ENCODE measurements around the gene TTLL9.

TTLL9 gene

DNA sequence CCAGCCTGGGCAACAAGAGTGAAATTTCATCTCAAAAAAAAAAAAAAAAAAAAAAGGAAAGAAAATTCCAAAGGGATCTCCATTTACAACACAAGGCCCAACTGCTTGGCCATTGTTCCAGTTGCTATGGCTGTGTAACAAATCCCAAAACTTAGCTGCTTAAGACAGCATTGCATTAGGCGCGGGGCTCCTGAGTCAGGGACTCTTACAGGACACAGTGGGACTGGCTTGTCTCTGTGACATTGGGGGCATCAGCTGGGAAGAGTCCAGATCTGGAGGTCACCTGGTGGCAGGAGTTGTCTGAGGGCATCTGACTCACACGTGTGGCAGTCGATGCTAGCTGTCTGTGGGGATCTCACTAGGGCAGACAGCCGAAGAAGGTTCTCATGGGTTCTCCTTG lies 35.6 kb downstream of the TTLL9 start:
- TF ChIP-seq ZBTB7A (IDR thresholded peaks at IDR 0.05; ENCODE audit: low read depth) (no peak), YY1 (IDR thresholded peaks at IDR 0.05; ENCODE audit: low read depth) (no peak), TEAD4 (IDR thresholded peaks at IDR 0.05) (no peak), NFIC (IDR thresholded peaks at IDR 0.05) (no peak), FOXM1 (IDR thresholded peaks at IDR 0.05; ENCODE audit: borderline replicate concordance, low read depth) (no peak), EP300 (IDR thresholded peaks at IDR 0.05; ENCODE audit: borderline replicate concordance) (no peak)
- TF ChIP-seq, protein P1, sequence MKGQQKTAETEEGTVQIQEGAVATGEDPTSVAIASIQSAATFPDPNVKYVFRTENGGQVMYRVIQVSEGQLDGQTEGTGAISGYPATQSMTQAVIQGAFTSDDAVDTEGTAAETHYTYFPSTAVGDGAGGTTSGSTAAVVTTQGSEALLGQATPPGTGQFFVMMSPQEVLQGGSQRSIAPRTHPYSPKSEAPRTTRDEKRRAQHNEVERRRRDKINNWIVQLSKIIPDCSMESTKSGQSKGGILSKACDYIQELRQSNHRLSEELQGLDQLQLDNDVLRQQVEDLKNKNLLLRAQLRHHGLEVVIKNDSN (IDR thresholded peaks at IDR 0.05), result no peak

DNA sequence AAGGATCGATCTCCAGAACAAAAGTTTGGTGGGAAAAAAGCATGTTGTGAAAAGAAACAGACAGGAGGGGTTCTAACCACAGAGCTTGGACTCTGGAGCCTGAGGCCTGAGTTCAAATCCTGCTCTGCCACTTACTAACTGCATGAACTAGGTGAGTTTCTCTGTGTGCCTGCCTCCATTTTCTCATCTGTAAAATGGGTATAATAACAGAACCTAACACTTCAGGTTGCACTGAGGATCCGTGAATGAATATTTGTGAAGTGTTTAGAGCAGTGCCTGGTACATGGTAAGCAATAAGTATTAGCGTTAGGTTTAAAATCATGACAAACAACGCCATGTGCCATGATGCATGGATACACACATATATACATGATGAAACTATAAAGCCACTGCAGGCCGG lies 36.6 kb downstream of the TTLL9 start:
- TF ChIP-seq EGR1 (IDR thresholded peaks at IDR 0.05), result no peak
- TF ChIP-seq, protein P2, sequence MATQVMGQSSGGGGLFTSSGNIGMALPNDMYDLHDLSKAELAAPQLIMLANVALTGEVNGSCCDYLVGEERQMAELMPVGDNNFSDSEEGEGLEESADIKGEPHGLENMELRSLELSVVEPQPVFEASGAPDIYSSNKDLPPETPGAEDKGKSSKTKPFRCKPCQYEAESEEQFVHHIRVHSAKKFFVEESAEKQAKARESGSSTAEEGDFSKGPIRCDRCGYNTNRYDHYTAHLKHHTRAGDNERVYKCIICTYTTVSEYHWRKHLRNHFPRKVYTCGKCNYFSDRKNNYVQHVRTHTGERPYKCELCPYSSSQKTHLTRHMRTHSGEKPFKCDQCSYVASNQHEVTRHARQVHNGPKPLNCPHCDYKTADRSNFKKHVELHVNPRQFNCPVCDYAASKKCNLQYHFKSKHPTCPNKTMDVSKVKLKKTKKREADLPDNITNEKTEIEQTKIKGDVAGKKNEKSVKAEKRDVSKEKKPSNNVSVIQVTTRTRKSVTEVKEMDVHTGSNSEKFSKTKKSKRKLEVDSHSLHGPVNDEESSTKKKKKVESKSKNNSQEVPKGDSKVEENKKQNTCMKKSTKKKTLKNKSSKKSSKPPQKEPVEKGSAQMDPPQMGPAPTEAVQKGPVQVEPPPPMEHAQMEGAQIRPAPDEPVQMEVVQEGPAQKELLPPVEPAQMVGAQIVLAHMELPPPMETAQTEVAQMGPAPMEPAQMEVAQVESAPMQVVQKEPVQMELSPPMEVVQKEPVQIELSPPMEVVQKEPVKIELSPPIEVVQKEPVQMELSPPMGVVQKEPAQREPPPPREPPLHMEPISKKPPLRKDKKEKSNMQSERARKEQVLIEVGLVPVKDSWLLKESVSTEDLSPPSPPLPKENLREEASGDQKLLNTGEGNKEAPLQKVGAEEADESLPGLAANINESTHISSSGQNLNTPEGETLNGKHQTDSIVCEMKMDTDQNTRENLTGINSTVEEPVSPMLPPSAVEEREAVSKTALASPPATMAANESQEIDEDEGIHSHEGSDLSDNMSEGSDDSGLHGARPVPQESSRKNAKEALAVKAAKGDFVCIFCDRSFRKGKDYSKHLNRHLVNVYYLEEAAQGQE (IDR thresholded peaks at IDR 0.05; ENCODE audit: low read depth), result no peak
- TF ChIP-seq, protein P3, sequence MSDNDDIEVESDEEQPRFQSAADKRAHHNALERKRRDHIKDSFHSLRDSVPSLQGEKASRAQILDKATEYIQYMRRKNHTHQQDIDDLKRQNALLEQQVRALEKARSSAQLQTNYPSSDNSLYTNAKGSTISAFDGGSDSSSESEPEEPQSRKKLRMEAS (IDR thresholded peaks at IDR 0.05), result no peak
- no peak for TF ChIP-seq RAD21 (IDR thresholded peaks at IDR 0.05; ENCODE audit: low read depth)
- no peak for TF ChIP-seq TCF12 (IDR thresholded peaks at IDR 0.05; ENCODE audit: low read depth)
- no peak for TF ChIP-seq NFIC (IDR thresholded peaks at IDR 0.05)
- no peak for TF ChIP-seq ZBTB7A (IDR thresholded peaks at IDR 0.05; ENCODE audit: low read depth)
- TF ChIP-seq, protein P1 (IDR thresholded peaks at IDR 0.05), result no peak
- TF ChIP-seq CREB1 (IDR thresholded peaks at IDR 0.05; ENCODE audit: low read depth), result no peak
- TF ChIP-seq EP300 (IDR thresholded peaks at IDR 0.05; ENCODE audit: borderline replicate concordance), result no peak
- no peak for TF ChIP-seq TEAD4 (IDR thresholded peaks at IDR 0.05)
- no peak for TF ChIP-seq FOXM1 (IDR thresholded peaks at IDR 0.05; ENCODE audit: borderline replicate concordance, low read depth)
- no peak for TF ChIP-seq CEBPB (IDR thresholded peaks at IDR 0.05)
- no peak for TF ChIP-seq TAF1 (IDR thresholded peaks at IDR 0.05; ENCODE audit: low read depth)
- no peak for TF ChIP-seq YY1 (IDR thresholded peaks at IDR 0.05; ENCODE audit: low read depth)

DNA sequence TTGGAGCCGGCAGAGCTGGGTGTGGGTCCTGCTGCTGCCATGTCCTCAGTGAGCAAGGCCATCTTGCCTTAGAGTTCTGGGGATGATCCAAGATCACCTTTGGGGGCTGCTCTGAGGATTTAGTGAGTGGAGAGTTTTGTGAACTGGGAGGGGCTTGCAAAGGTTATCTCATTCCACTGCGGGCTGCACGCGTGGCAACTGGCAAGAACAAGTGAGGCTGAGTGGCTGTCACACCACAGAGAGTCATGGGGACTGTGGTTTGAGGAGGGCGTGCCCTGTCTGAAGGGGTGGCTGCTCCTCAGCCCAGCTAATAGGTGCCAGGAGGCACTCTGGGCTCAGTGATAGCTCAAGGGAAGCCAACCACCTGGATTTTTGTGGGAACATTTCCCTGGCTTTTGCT lies 37.6 kb downstream of the TTLL9 start:
- TF ChIP-seq, protein P3 (IDR thresholded peaks at IDR 0.05), result no peak
- no peak for TF ChIP-seq CREB1 (IDR thresholded peaks at IDR 0.05; ENCODE audit: low read depth)
- no peak for TF ChIP-seq EGR1 (IDR thresholded peaks at IDR 0.05)
- no peak for TF ChIP-seq FOXM1 (IDR thresholded peaks at IDR 0.05; ENCODE audit: borderline replicate concordance, low read depth)
- no peak for TF ChIP-seq CEBPB (IDR thresholded peaks at IDR 0.05)
- TF ChIP-seq TCF12 (IDR thresholded peaks at IDR 0.05; ENCODE audit: low read depth), result no peak
- TF ChIP-seq ZBTB7A (IDR thresholded peaks at IDR 0.05; ENCODE audit: low read depth), result no peak
- no peak for TF ChIP-seq EP300 (IDR thresholded peaks at IDR 0.05; ENCODE audit: borderline replicate concordance)
- no peak for TF ChIP-seq YY1 (IDR thresholded peaks at IDR 0.05; ENCODE audit: low read depth)
- TF ChIP-seq TAF1 (IDR thresholded peaks at IDR 0.05; ENCODE audit: low read depth), result no peak
- TF ChIP-seq, protein P2 (IDR thresholded peaks at IDR 0.05; ENCODE audit: low read depth), result no peak
- TF ChIP-seq TEAD4 (IDR thresholded peaks at IDR 0.05), result no peak
- TF ChIP-seq NFIC (IDR thresholded peaks at IDR 0.05), result no peak
- TF ChIP-seq, protein P1 (IDR thresholded peaks at IDR 0.05), result no peak
- TF ChIP-seq RAD21 (IDR thresholded peaks at IDR 0.05; ENCODE audit: low read depth), result no peak

DNA sequence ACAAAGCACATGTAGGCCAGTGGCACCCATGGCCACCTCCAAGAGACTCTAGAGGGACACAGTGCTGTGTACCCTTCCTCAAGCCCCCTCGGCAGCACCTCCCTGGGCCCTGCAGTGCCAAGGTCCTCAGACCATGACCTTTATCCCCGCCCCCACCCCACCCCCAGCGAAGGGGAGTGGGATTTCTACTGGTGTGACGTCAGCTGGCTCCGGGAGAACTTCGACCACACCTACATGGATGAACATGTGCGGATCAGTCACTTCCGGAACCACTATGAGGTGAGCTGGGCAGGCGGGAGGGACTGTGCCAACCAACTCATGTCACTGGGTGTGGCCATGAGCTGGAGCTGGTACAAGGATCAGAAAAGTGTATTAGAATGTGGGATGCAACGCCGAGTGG lies 38.0 kb downstream of the TTLL9 start:
- TF ChIP-seq NFIC (IDR thresholded peaks at IDR 0.05) (no peak), TCF12 (IDR thresholded peaks at IDR 0.05; ENCODE audit: low read depth) (no peak), TEAD4 (IDR thresholded peaks at IDR 0.05) (no peak), RAD21 (IDR thresholded peaks at IDR 0.05; ENCODE audit: low read depth) (no peak), FOXM1 (IDR thresholded peaks at IDR 0.05; ENCODE audit: borderline replicate concordance, low read depth) (no peak), EP300 (IDR thresholded peaks at IDR 0.05; ENCODE audit: borderline replicate concordance) (no peak), ZBTB7A (IDR thresholded peaks at IDR 0.05; ENCODE audit: low read depth) (no peak)
- TF ChIP-seq, protein P3 (IDR thresholded peaks at IDR 0.05), result no peak

DNA sequence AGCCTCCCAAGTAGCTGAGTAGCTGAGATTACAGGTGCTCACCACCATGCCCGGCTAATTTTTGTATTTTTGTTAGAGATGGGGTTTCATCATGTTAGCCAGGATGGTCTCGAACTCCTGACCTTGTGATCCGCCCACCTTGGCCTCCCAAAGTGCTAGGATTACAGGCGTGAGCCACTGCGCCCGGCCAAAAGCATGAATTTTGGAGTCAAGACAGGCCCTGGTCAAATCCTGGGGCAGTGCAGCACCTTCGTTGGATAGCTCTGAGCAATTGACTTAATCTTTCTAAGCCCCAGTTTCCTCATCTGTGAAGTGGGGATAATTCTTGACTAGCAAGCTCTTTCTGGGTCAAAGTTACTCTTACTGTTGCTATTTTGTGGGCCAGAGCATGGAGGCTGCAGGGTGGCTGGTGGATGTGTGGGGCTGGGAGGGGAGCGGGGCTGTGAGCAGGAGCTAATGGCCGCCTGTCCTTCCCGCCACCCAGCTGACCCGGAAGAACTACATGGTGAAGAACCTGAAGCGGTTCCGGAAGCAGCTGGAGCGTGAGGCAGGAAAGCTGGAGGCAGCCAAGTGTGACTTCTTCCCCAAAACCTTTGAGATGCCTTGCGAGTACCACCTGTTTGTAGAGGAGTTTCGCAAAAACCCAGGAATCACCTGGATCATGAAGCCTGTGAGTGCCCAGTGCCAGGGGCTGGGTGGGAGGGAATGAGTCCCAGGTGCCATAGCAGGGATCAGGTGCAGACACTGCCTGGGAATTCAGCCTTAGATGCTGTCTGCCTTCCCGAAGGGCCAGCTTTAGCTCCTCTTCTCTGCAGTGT lies 39.0 kb downstream of the TTLL9 start:
- no peak for TF ChIP-seq TCF12 (IDR thresholded peaks at IDR 0.05; ENCODE audit: low read depth)
- TF ChIP-seq TEAD4 (IDR thresholded peaks at IDR 0.05), result no peak
- TF ChIP-seq YY1 (IDR thresholded peaks at IDR 0.05; ENCODE audit: low read depth), result no peak
- TF ChIP-seq, protein P2 (IDR thresholded peaks at IDR 0.05; ENCODE audit: low read depth), result no peak
- TF ChIP-seq, protein P3 (IDR thresholded peaks at IDR 0.05), result no peak
- TF ChIP-seq, protein P1 (IDR thresholded peaks at IDR 0.05), result no peak
- TF ChIP-seq RAD21 (IDR thresholded peaks at IDR 0.05; ENCODE audit: low read depth), result no peak
- no peak for TF ChIP-seq ZBTB7A (IDR thresholded peaks at IDR 0.05; ENCODE audit: low read depth)
- no peak for TF ChIP-seq CREB1 (IDR thresholded peaks at IDR 0.05; ENCODE audit: low read depth)
- TF ChIP-seq TAF1 (IDR thresholded peaks at IDR 0.05; ENCODE audit: low read depth), result no peak
- no peak for TF ChIP-seq NFIC (IDR thresholded peaks at IDR 0.05)
- no peak for TF ChIP-seq EP300 (IDR thresholded peaks at IDR 0.05; ENCODE audit: borderline replicate concordance)
